HepG2 (cell line): ENCODE measurements around the gene RDH14. TPM values are rescaled to one million over a fixed set of nuclear protein-coding genes. Genes with fewer than 3 reads are reported as not detected.

ENCODE experiments used
- ATAC-seq: fragments of 200-7000 bp; cut with Tn5 transposase; 3 replicates; pipeline ENCODE4 v1.9.1; 2020; ENCODE audit warnings: mild to moderate bottlenecking, moderate library complexity
- BruUV-seq: library from RNA; stranded (reverse); fragments of 400-500 nt; replicated peaks from 2 replicates; lab custom pipeline; 2021; lab: Mats Ljungman, UMichigan
- CTCF ChIA-PET: fragments of 300-600 bp; formaldehyde crosslinking; extraction: SDS; loops from one replicate; lab custom pipeline; 2021; ENCODE audit warnings: low total read pairs, inconsistent platforms, low intra/inter-chr PET ratio; lab: Yijun Ruan, JAX
- POLR2A ChIA-PET: fragments of 350-600 bp; sonication (Branson Sonifier 250); formaldehyde crosslinking; loops from one replicate; lab custom pipeline; 2020; ENCODE audit warnings: antibody characterized with exemption, inconsistent platforms; lab: Yijun Ruan, JAX
- DNase-seq: peaks from one replicate; pipeline ENCODE4 v3.0.0-alpha.2; 2015; ENCODE audit warnings: low spot score
- FAIRE-seq: peaks from 3 replicates; lab custom pipeline; 2011; peaks lifted over from hg19 to GRCh38; lab: Jason Lieb, UNC
- H2AFZ ChIP-seq: one replicate; pipeline ENCODE4 v1.6.1; 2011; ENCODE audit warnings: low read length, inconsistent platforms
- H3K27ac ChIP-seq: fragments of 300-600 bp; 3 replicates; pipeline ENCODE4 v1.8.0; 2011; ENCODE audit warnings: mixed run types, mild to moderate bottlenecking, mixed read lengths, low read length, inconsistent platforms; ENCODE audit not compliant: insufficient read depth; ENCODE audit errors: extremely low read length
- H3K27me3 ChIP-seq, 2 experiments: fragments of 200-600 bp in 1 of 2; 2 replicates in 1 of 2; 3 replicates in 1 of 2; pipeline versions ENCODE4 v1.6.0 to v1.8.0; 2011; ENCODE audit warnings: low read length in 2 of 2, mild to moderate bottlenecking in 2 of 2, moderate library complexity in 2 of 2, inconsistent platforms in 1 of 2; ENCODE audit not compliant: insufficient read depth in 2 of 2, control insufficient read depth in 1 of 2
- H3K36me3 ChIP-seq, 2 experiments: fragments of 200-600 bp in 1 of 2; replicated peaks in 1 of 2; 2 replicates in 1 of 2; 3 replicates in 1 of 2; pipeline versions ENCODE4 v1.5.1 to v1.8.0; 2011; ENCODE audit warnings: low read length in 2 of 2, inconsistent platforms in 1 of 2; ENCODE audit not compliant: insufficient read depth in 2 of 2, control insufficient read depth in 1 of 2
- H3K4me1 ChIP-seq: 2 replicates; pipeline ENCODE4 v1.5.1; 2012; ENCODE audit warnings: low read length, inconsistent platforms; ENCODE audit not compliant: insufficient read depth
- H3K4me2 ChIP-seq: 2 replicates; pipeline ENCODE4 v1.6.0; 2011; ENCODE audit warnings: low read depth, low read length, inconsistent platforms
- H3K4me3 ChIP-seq, 3 experiments: fragments of 200-600 bp in 1 of 3; sonication (generic), shearing (Covaris generic) in 1 of 3; replicated peaks in 1 of 3; 2 replicates each; pipeline ENCODE4 v1.5.1; 2011 to 2016; ENCODE audit warnings: low read length in 3 of 3, inconsistent platforms in 2 of 3, low read depth in 2 of 3, mild to moderate bottlenecking in 2 of 3, control low read depth in 1 of 3, mixed read lengths in 1 of 3; ENCODE audit not compliant: insufficient read depth in 1 of 3
- H3K79me2 ChIP-seq: one replicate; pipeline ENCODE4 v1.6.1; 2011; ENCODE audit warnings: low read length, inconsistent platforms; ENCODE audit not compliant: insufficient read depth
- H3K9ac ChIP-seq: 2 replicates; pipeline ENCODE4 v1.6.0; 2011; ENCODE audit warnings: mild to moderate bottlenecking, low read depth, low read length, inconsistent platforms; ENCODE audit not compliant: insufficient read depth
- H3K9me3 ChIP-seq: 2 replicates; pipeline ENCODE4 v1.5.1; 2012; ENCODE audit warnings: mild to moderate bottlenecking, low read length
- H4K20me1 ChIP-seq: 2 replicates; pipeline ENCODE4 v1.6.0; 2011; ENCODE audit warnings: inconsistent platforms, mild to moderate bottlenecking, low read length, moderate library complexity; ENCODE audit not compliant: insufficient read depth
- MAFF ChIP-seq: IDR thresholded peaks from 2 replicates; pipeline ENCODE4 v1.6.1; 2011; ENCODE audit warnings: low read depth, low read length, improper control_type of control experiment
- MAFK ChIP-seq, 2 experiments: IDR thresholded peaks in 1 of 2; conservative IDR thresholded peaks in 1 of 2; 2 replicates each; pipeline ENCODE4 v1.6.1; 2011; ENCODE audit warnings: improper control_type of control experiment in 2 of 2, low read length in 2 of 2
- RAD51 ChIP-seq: fragments of 450-650 bp; IDR thresholded peaks from 2 replicates; pipeline ENCODE4 v1.6.1; 2016; ENCODE audit warnings: borderline replicate concordance
- RCOR2 ChIP-seq: IDR thresholded peaks from 2 replicates; pipeline ENCODE4 v1.6.1; 2016; ENCODE audit warnings: missing biosample characterization, missing genetic modification reagents
- SALL1 ChIP-seq: sonication (generic); formaldehyde crosslinking; IDR thresholded peaks from 2 replicates; pipeline ENCODE4 v1.8.0; 2022; ENCODE audit warnings: mild to moderate bottlenecking, missing genetic modification reagents
- SOX13 ChIP-seq, 3 experiments: fragments of 450-650 bp in 1 of 3; sonication (generic) in 1 of 3; formaldehyde crosslinking in 1 of 3; IDR thresholded peaks in 2 of 3; conservative IDR thresholded peaks in 1 of 3; 2 replicates each; pipeline versions ENCODE4 v1.5.0 to v1.6.1; 2016 to 2020; ENCODE audit warnings: antibody characterized with exemption in 1 of 3, mild to moderate bottlenecking in 1 of 3, missing compliant biosample characterization in 1 of 3, missing genetic modification reagents in 1 of 3, moderate library complexity in 1 of 3
- ZBTB10 ChIP-seq: sonication (generic); formaldehyde crosslinking; IDR thresholded peaks from 2 replicates; pipeline ENCODE4 v1.4.0; 2020; ENCODE audit warnings: missing genetic modification reagents, borderline replicate concordance
- ZFP41 ChIP-seq: sonication (generic); formaldehyde crosslinking; IDR thresholded peaks from 2 replicates; pipeline ENCODE4 v1.4.0; 2020; ENCODE audit warnings: mild to moderate bottlenecking, missing genetic modification reagents, borderline replicate concordance
- ZNF207 ChIP-seq: fragments of 450-650 bp; IDR thresholded peaks from 2 replicates; pipeline ENCODE4 v1.6.1; 2016; ENCODE audit warnings: antibody characterized with exemption, borderline replicate concordance
- ZNF605 ChIP-seq: sonication (generic); formaldehyde crosslinking; IDR thresholded peaks from 2 replicates; pipeline ENCODE4 v1.8.0; 2022; ENCODE audit warnings: mild to moderate bottlenecking, missing genetic modification reagents
- ZNF639 ChIP-seq: conservative IDR thresholded peaks from 2 replicates; pipeline ENCODE4 v1.6.1; 2018; ENCODE audit warnings: missing genetic modification reagents
- WGBS: methylation state at CpG from one replicate; pipeline ENCODE4 v1.1.6; 2017; ENCODE audit warnings: low lambda C conversion rate; 5-methylcytosine and 5-hydroxymethylcytosine counted together
- in situ Hi-C: cut with HindIII; loops from 2 replicates; pipeline ENCODE4 v1.10.0; 2017; ENCODE audit warnings: low pct_unique_long_range_greater_than_20kb; ENCODE audit not compliant: extremely low pct_ligation_motif_present
- intact Hi-C: fragments of 100-400 bp; cut with micrococcal nuclease; formaldehyde crosslinking; loops from one replicate; pipeline ENCODE4 v1.10.0; 2022; ENCODE audit not compliant: unreplicated experiment
- polyA plus RNA-seq, 8 experiments: library from polyadenylated mRNA; depleted of rRNA in 3 of 8; stranded (reverse) in 7 of 8; unstranded in 1 of 8; fragments of >200 nt; fragmentation: Illumina TruSeq in 4 of 8; extraction: Trizol in 4 of 8; gene quantifications; 2 replicates each; pipeline versions ENCODE4 v1.2.1 to v1.2.3, GENCODE V29; 2011 to 2016; ENCODE audit warnings: low read depth in 4 of 8, missing spikeins in 1 of 8, mixed read lengths in 1 of 8; ENCODE audit not compliant: insufficient read depth in 1 of 8
- total RNA-seq, 5 experiments: library from RNA; depleted of rRNA; stranded (reverse); fragments of >200 nt; fragmentation: Illumina TruSeq; extraction: Trizol; gene quantifications; 2 replicates each; pipeline ENCODE4 v1.2.3, GENCODE V29; 2016; ENCODE audit warnings: low read depth in 1 of 5

The RDH14 gene
- total and polyA plus RNA-seq, 2 of the 13 experiments (the other 11 are each of a cell fraction or from before 2014, with no cell fraction given), result 27.4 to 39.9 TPM

- TF ChIP-seq RAD51 (no peak), RCOR2 (no peak), ZBTB10 (no peak), ZNF639 (CRISPR knock-in tag) (no peak), ZNF207 (no peak), ZNF605 (peak; percentile 57; the same call in 1 of the 2 replicates), SALL1 (CRISPR knock-in tag) (no peak), SOX13 (IDR thresholded peaks at IDR 0.05) (0 out of 2 replicates have a peak, but pooled peaks have one; percentile 8), SOX13 (CRISPR knock-in tag; conservative IDR thresholded peaks at IDR 0.05 in 1 of 2, IDR thresholded peaks at IDR 0.05 in 1 of 2) (no peak)
Measured at GRCh38 chr2:18559531-18560030, 872 bp downstream of the RDH14 start (continued).

GRCh38 chr2:18558458-18558857 lies 2.0 kb downstream of the RDH14 start:
- Histone ChIP-seq H3K27me3 (no peaks in the 10 kb centered on the region), H3K4me3 (0 out of 6 replicates have a peak overlapping the region, but pooled peaks of 1 of the 3 experiments have one; percentile 84), H3K4me2 (peak overlapping the region; percentile 95), H4K20me1 (peaks cover 4% of the 10 kb centered on the region; the same call in 1 of the 2 replicates), H2AFZ (no peak overlapping the region), H3K9ac (0 out of 2 replicates have a peak overlapping the region, but pooled peaks have one; percentile 1), H3K27ac (no peak overlapping the region), H3K9me3 (no peaks in the 10 kb centered on the region), H3K79me2 (peaks cover 21% of the 10 kb centered on the region), H3K36me3 (peaks cover 3 to 7% of the 10 kb centered on the region in 2 experiments; a peak in 4 of 5 replicates), H3K4me1 (peaks cover 27% of the 10 kb centered on the region)
- 95% methylated on average over 1 of the region's 1 CpG for WGBS
- FAIRE-seq, result no peak
- in situ Hi-C loops, result no loop called here
- ChIA-PET CTCF (no interaction called here), POLR2A (interaction anchor here (3.9 kb wide), 1 partner anchor 12 kb away, joined by 14 read pairs; no protein-coding TSS in a partner anchor)
- TF ChIP-seq MAFK (conservative IDR thresholded peaks at IDR 0.05 in 1 of 2, IDR thresholded peaks at IDR 0.05 in 1 of 2; ENCODE audit: low read length in 2 of 2), result peak; percentile 42 to 72; a peak in 3 of 4 replicates
- peak; percentile 59; the same call in 1 of the 2 replicates for TF ChIP-seq MAFF
- TF ChIP-seq ZFP41 (CRISPR knock-in tag), result no peak
- DNase-seq, result no peak
- no TSS peak for BruUV-seq
- no peak for ATAC-seq
- intact Hi-C loops, result no loop called here
